GM12878 (cell line): ENCODE data around the gene TNFSF12. TPM values are rescaled to one million over a fixed set of nuclear protein-coding genes. Genes with fewer than 3 reads are reported as not detected.

Experiments
- ATAC-seq: fragments of 200-7000 bp; cut with Tn5 transposase; 3 replicates; pipeline ENCODE4 v1.9.1; 2020; ENCODE audit warnings: mild to moderate bottlenecking, moderate library complexity
- BruUV-seq: library from RNA; stranded (reverse); fragments of 400-500 nt; replicated peaks from 2 replicates; lab custom pipeline; 2021; lab: Mats Ljungman, UMichigan
- CTCF ChIA-PET: fragments of 300-600 bp; sonication (Branson Sonifier 250); formaldehyde crosslinking; extraction: SDS; loops from one replicate; lab custom pipeline; 2021; ENCODE audit warnings: inconsistent platforms; lab: Yijun Ruan, JAX
- POLR2A ChIA-PET: fragments of 350-600 bp; formaldehyde crosslinking; extraction: SDS; loops from one replicate; lab custom pipeline; 2021; ENCODE audit warnings: inconsistent platforms; lab: Charles Lee
- RAD21 ChIA-PET: fragments of 300-600 bp; sonication (Branson Sonifier 250); formaldehyde crosslinking; loops from one replicate; lab custom pipeline; 2023; ENCODE audit warnings: antibody characterized with exemption; ENCODE audit not compliant: unreplicated experiment; lab: Charles Lee
- SMC1A ChIA-PET: fragments of 300-600 bp; sonication (Branson Sonifier 250); formaldehyde crosslinking; loops from one replicate; lab custom pipeline; 2023; ENCODE audit not compliant: unreplicated experiment, uncharacterized antibody; lab: Charles Lee
- DNase-seq: peaks from one replicate; pipeline ENCODE4 v3.0.0-alpha.2; 2011; ENCODE audit warnings: low read depth, low spot score
- FAIRE-seq: peaks from 3 replicates; lab custom pipeline; 2011; peaks lifted over from hg19 to GRCh38; lab: Jason Lieb, UNC
- H2AFZ ChIP-seq: 2 replicates; pipeline ENCODE4 v1.6.0; 2011; ENCODE audit warnings: low read depth, low read length, control low read depth; ENCODE audit not compliant: control insufficient read depth
- H3K27ac ChIP-seq: 2 replicates; pipeline ENCODE4 v1.5.1; 2011; ENCODE audit warnings: control low read depth; ENCODE audit not compliant: control insufficient read depth, insufficient read depth
- H3K27me3 ChIP-seq, 2 experiments: replicated peaks in 1 of 2; 2 replicates each; pipeline versions ENCODE4 v1.6.0 to v1.6.1; 2011; ENCODE audit warnings: low read length in 1 of 2; ENCODE audit not compliant: control insufficient read depth in 2 of 2, insufficient read depth in 2 of 2
- H3K36me3 ChIP-seq, 2 experiments: 2 replicates each; pipeline ENCODE4 v1.5.1; 2011; ENCODE audit warnings: low read length in 1 of 2; ENCODE audit not compliant: control insufficient read depth in 2 of 2, insufficient read depth in 2 of 2
- H3K4me1 ChIP-seq: 2 replicates; pipeline ENCODE4 v1.6.1; 2011; ENCODE audit warnings: mild to moderate bottlenecking, low read length, moderate library complexity, mixed read lengths; ENCODE audit not compliant: control insufficient read depth, insufficient read depth
- H3K4me2 ChIP-seq: 2 replicates; pipeline ENCODE4 v1.6.0; 2011; ENCODE audit warnings: control low read depth; ENCODE audit not compliant: control insufficient read depth, insufficient read depth
- H3K4me3 ChIP-seq: fragments of 200-600 bp; sonication (generic); 2 replicates; pipeline ENCODE4 v1.5.1; 2016
- H3K79me2 ChIP-seq: 2 replicates; pipeline ENCODE4 v1.6.0; 2011; ENCODE audit warnings: low read length; ENCODE audit not compliant: control insufficient read depth, insufficient read depth
- H3K9ac ChIP-seq: 2 replicates; pipeline ENCODE4 v1.8.0; 2011; ENCODE audit warnings: low read length, control low read depth, mixed read lengths; ENCODE audit not compliant: control insufficient read depth, insufficient read depth
- H3K9me3 ChIP-seq: replicated peaks from 3 replicates; pipeline ENCODE4 v1.5.1; 2011; ENCODE audit warnings: mild to moderate bottlenecking, low read length; ENCODE audit not compliant: control insufficient read depth, insufficient read depth
- H4K20me1 ChIP-seq: 2 replicates; pipeline ENCODE4 v1.6.0; 2011; ENCODE audit not compliant: control insufficient read depth, insufficient read depth
- PAX5 ChIP-seq: IDR thresholded peaks from 2 replicates; pipeline ENCODE4 v1.6.1; 2011; ENCODE audit warnings: low read depth, low read length, borderline replicate concordance
- RCOR1 ChIP-seq: conservative IDR thresholded peaks from 2 replicates; pipeline ENCODE4 v1.6.1; 2012; ENCODE audit warnings: low read depth, low read length, improper control_type of control experiment
- TBL1XR1 ChIP-seq: IDR thresholded peaks from 2 replicates; pipeline ENCODE4 v1.6.1; 2012; ENCODE audit warnings: low read depth, low read length, improper control_type of control experiment
- YBX1 ChIP-seq: fragments of 450-650 bp; IDR thresholded peaks from 2 replicates; pipeline ENCODE4 v1.6.1; 2016; ENCODE audit warnings: antibody characterized with exemption
- WGBS: methylation state at CpG from one replicate; pipeline ENCODE4 v1.1.6; 2016; ENCODE audit warnings: low lambda C conversion rate; ENCODE audit not compliant: insufficient replicate concordance, insufficient coverage; ENCODE audit errors: missing lambda C conversion rate; 5-methylcytosine and 5-hydroxymethylcytosine counted together
- in situ Hi-C: fragments of 300-500 bp; cut with MboI; formaldehyde crosslinking; loops from 9 replicates; pipeline ENCODE4 v1.14.3; 2018; ENCODE audit warnings: mixed read lengths
- intact Hi-C: fragments of 100-400 bp; cut with micrococcal nuclease; formaldehyde crosslinking; loops from one replicate; pipeline ENCODE4 v1.14.2; 2022; ENCODE audit not compliant: unreplicated experiment
- polyA plus RNA-seq, 11 experiments: library from polyadenylated mRNA; depleted of rRNA in 4 of 11; unstranded in 6 of 11; stranded (reverse) in 5 of 11; fragments of >200 nt; fragmentation: Nextera tagmentation in 4 of 11; fragmentation: Illumina TruSeq in 1 of 11; extraction: Ambion mirVana in 4 of 11; extraction: Trizol in 1 of 11; gene quantifications; 1 replicate in 1 of 11; 2 replicates in 10 of 11; pipeline versions ENCODE4 v1.2.1 to v1.2.3, GENCODE V29; 2011 to 2016; ENCODE audit warnings: inconsistent platforms in 2 of 11, missing spikeins in 2 of 11, low read depth in 1 of 11
- total RNA-seq, 4 experiments: library from RNA; depleted of rRNA in 3 of 4; stranded (reverse); fragments of >200 nt in 3 of 4; fragmentation: Illumina TruSeq in 1 of 4; extraction: Trizol in 1 of 4; gene quantifications; 2 replicates each; pipeline versions ENCODE4 v1.2.1 to v1.2.3, GENCODE V29; 2013 to 2021
- TF ChIP-seq, protein P1 (sequence below): fragments of 450-650 bp; formaldehyde crosslinking; IDR thresholded peaks from 2 replicates; pipeline ENCODE4 v1.5.0; 2022; ENCODE audit warnings: mild to moderate bottlenecking, missing genetic modification characterization
- TF ChIP-seq, protein P2 (sequence below): IDR thresholded peaks from 2 replicates; pipeline ENCODE4 v1.6.1; 2012; ENCODE audit warnings: low read length, inconsistent platforms
- TF ChIP-seq, protein P3 (sequence below): IDR thresholded peaks from 2 replicates; pipeline ENCODE4 v1.6.1; 2011; ENCODE audit warnings: borderline replicate concordance, low read depth, mild to moderate bottlenecking, moderate library complexity, mixed read lengths, low read length; ENCODE audit not compliant: insufficient read depth; ENCODE audit errors: extremely low read length
- TF ChIP-seq, protein P4 (sequence below): fragments of 150-350 bp; IDR thresholded peaks from 2 replicates; pipeline ENCODE4 v1.6.1; 2016; ENCODE audit warnings: low read depth, low read length
- TF ChIP-seq, protein P5 (sequence below): fragments of 450-650 bp; IDR thresholded peaks from 2 replicates; pipeline ENCODE4 v1.6.1; 2018; ENCODE audit warnings: borderline replicate concordance, mild to moderate bottlenecking; ENCODE audit not compliant: partially characterized antibody

The TNFSF12 gene
- total and polyA plus RNA-seq, 10 of the 15 experiments (the other 5 are each of a cell fraction or from before 2014, with no cell fraction given): 0.32 to 7.0 (median 2.6) TPM

DNA sequence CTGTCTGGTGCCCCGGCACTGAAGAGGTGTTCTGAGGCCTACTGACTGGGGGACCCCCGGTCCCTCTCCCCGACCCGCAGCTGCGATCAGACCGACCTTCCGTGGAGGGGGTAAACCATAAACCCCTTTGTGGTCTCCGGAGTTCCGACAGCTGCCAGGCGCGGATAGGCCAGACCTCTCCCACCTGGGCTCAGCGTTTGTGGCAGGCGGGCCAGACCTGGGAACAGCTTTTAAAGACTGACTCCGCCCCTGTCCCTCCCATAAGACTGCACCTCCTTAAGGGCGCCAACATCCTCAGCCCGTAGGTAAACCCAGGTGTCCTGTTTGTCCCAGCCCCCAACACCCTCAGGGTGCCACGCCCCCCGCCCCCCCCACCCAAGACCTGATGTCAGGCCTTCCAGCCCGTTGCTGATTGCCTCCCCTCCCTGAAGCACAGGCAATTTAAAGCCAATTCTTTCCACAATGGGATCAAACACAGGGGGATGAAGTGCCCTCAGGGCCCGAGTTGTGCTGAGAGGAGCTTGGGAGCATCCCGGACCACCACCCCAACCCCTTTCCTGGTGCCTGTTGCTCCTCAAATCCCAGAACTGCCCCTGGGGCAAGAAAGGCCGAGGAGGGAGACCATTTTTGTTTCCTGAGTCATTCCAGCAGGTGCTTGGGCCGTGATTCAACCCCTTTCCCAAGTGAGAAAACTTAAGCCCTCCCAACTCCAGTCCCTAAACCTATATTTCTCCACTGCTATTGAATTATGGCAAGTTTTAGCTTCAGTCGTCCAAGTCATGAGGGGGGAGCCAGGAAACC lies 41.2 kb downstream of the TNFSF12 start, which contains the start of gene SOX15:
Gene SOX15, minus strand, starts transcription at position 204 of the 801 bp plus-strand sequence. CDS start 418 bp downstream, outside the sequence.
- no peak within 1 kb of the TSS for H3K4me2 ChIP-seq
- no peak within 1 kb of the TSS for H3K27ac ChIP-seq
- WGBS: 78% methylated on average over 21 of the region's 24 CpGs
- in situ Hi-C loops (no loop called here), intact Hi-C loops (no loop called here)
- H3K4me3 ChIP-seq: no peak within 1 kb of the TSS
- DNase-seq (no peak), ATAC-seq (no peak), FAIRE-seq (no peak)
- no TSS peak for BruUV-seq
- H3K9ac ChIP-seq: no peak within 1 kb of the TSS
- ChIA-PET POLR2A (interaction anchor here (0.7 kb wide), 1 partner anchor 25 kb away, joined by 3 read pairs; no protein-coding TSS in a partner anchor), CTCF (interaction anchor here (0.9 to 2.6 kb wide), 11 partner anchors 9 to 234 kb away, joined by 3 to 14 read pairs (median 6); partner anchors contain the start of genes SENP3, TMEM95, TP53 and WRAP53), SMC1A (interaction anchor here (1.0 to 1.6 kb wide), 4 partner anchors 10 to 98 kb away, joined by 3 to 8 read pairs (median 3); partner anchors contain the start of genes CD68, SAT2, TP53 and WRAP53), RAD21 (interaction anchor here (0.6 to 1.4 kb wide), 7 partner anchors 15 to 400 kb away, joined by 3 to 5 read pairs (median 3); partner anchors contain the start of genes SAT2 and WRAP53)
- peaks cover 3% of the 10 kb centered on the region; the same call in 1 of the 2 replicates for H3K4me1 ChIP-seq
- TF ChIP-seq, protein P1, sequence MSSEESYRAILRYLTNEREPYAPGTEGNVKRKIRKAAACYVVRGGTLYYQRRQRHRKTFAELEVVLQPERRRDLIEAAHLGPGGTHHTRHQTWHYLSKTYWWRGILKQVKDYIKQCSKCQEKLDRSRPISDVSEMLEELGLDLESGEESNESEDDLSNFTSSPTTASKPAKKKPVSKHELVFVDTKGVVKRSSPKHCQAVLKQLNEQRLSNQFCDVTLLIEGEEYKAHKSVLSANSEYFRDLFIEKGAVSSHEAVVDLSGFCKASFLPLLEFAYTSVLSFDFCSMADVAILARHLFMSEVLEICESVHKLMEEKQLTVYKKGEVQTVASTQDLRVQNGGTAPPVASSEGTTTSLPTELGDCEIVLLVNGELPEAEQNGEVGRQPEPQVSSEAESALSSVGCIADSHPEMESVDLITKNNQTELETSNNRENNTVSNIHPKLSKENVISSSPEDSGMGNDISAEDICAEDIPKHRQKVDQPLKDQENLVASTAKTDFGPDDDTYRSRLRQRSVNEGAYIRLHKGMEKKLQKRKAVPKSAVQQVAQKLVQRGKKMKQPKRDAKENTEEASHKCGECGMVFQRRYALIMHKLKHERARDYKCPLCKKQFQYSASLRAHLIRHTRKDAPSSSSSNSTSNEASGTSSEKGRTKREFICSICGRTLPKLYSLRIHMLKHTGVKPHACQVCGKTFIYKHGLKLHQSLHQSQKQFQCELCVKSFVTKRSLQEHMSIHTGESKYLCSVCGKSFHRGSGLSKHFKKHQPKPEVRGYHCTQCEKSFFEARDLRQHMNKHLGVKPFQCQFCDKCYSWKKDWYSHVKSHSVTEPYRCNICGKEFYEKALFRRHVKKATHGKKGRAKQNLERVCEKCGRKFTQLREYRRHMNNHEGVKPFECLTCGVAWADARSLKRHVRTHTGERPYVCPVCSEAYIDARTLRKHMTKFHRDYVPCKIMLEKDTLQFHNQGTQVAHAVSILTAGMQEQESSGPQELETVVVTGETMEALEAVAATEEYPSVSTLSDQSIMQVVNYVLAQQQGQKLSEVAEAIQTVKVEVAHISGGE: no peak
- TF ChIP-seq, protein P2, sequence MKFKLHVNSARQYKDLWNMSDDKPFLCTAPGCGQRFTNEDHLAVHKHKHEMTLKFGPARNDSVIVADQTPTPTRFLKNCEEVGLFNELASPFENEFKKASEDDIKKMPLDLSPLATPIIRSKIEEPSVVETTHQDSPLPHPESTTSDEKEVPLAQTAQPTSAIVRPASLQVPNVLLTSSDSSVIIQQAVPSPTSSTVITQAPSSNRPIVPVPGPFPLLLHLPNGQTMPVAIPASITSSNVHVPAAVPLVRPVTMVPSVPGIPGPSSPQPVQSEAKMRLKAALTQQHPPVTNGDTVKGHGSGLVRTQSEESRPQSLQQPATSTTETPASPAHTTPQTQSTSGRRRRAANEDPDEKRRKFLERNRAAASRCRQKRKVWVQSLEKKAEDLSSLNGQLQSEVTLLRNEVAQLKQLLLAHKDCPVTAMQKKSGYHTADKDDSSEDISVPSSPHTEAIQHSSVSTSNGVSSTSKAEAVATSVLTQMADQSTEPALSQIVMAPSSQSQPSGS: no peak
- TF ChIP-seq, protein P3, sequence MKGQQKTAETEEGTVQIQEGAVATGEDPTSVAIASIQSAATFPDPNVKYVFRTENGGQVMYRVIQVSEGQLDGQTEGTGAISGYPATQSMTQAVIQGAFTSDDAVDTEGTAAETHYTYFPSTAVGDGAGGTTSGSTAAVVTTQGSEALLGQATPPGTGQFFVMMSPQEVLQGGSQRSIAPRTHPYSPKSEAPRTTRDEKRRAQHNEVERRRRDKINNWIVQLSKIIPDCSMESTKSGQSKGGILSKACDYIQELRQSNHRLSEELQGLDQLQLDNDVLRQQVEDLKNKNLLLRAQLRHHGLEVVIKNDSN: no peak
- TF ChIP-seq PAX5 (no peak), YBX1 (no peak), TBL1XR1 (no peak), RCOR1 (no peak)
- TF ChIP-seq, protein P4, sequence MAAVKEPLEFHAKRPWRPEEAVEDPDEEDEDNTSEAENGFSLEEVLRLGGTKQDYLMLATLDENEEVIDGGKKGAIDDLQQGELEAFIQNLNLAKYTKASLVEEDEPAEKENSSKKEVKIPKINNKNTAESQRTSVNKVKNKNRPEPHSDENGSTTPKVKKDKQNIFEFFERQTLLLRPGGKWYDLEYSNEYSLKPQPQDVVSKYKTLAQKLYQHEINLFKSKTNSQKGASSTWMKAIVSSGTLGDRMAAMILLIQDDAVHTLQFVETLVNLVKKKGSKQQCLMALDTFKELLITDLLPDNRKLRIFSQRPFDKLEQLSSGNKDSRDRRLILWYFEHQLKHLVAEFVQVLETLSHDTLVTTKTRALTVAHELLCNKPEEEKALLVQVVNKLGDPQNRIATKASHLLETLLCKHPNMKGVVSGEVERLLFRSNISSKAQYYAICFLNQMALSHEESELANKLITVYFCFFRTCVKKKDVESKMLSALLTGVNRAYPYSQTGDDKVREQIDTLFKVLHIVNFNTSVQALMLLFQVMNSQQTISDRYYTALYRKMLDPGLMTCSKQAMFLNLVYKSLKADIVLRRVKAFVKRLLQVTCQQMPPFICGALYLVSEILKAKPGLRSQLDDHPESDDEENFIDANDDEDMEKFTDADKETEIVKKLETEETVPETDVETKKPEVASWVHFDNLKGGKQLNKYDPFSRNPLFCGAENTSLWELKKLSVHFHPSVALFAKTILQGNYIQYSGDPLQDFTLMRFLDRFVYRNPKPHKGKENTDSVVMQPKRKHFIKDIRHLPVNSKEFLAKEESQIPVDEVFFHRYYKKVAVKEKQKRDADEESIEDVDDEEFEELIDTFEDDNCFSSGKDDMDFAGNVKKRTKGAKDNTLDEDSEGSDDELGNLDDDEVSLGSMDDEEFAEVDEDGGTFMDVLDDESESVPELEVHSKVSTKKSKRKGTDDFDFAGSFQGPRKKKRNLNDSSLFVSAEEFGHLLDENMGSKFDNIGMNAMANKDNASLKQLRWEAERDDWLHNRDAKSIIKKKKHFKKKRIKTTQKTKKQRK: no peak
- TF ChIP-seq, protein P5, sequence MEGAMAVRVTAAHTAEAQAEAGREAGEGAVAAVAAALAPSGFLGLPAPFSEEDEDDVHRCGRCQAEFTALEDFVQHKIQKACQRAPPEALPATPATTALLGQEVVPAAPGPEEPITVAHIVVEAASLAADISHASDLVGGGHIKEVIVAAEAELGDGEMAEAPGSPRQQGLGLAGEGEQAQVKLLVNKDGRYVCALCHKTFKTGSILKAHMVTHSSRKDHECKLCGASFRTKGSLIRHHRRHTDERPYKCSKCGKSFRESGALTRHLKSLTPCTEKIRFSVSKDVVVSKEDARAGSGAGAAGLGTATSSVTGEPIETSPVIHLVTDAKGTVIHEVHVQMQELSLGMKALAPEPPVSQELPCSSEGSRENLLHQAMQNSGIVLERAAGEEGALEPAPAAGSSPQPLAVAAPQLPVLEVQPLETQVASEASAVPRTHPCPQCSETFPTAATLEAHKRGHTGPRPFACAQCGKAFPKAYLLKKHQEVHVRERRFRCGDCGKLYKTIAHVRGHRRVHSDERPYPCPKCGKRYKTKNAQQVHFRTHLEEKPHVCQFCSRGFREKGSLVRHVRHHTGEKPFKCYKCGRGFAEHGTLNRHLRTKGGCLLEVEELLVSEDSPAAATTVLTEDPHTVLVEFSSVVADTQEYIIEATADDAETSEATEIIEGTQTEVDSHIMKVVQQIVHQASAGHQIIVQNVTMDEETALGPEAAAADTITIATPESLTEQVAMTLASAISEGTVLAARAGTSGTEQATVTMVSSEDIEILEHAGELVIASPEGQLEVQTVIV: no peak
- no peaks in the 10 kb centered on the region; the same call in 1 of the 2 replicates for H4K20me1 ChIP-seq
- no peak within 1 kb of the TSS for H2AFZ ChIP-seq
- H3K27me3 ChIP-seq: no peaks in the 10 kb centered on the region
- peaks cover 4% of the 10 kb centered on the region for H3K79me2 ChIP-seq
- H3K36me3 ChIP-seq: peaks cover 19 to 20% of the 10 kb centered on the region in 2 experiments
- H3K9me3 ChIP-seq: no peaks in the 10 kb centered on the region
